Fibroblast of skin of left quadriceps (primary cell): Measurements from ENCODE around the gene NOLC1.

Experiments
- DNase-seq, 2 experiments: peaks; one replicate each; pipeline ENCODE4 v3.0.0-alpha.2; 2013; ENCODE audit warnings: low read depth in 2 of 2

Gene NOLC1

GRCh38 chr10:102151774-102152544 is at the start of gene NOLC1:
TSS of gene NOLC1 (plus strand) at chr10:102152389. CDS start at chr10:102152411, 22 bp downstream.
- peak; percentile 98 to 99 for DNase-seq

- DNase-seq: no peak
Measured at GRCh38 chr10:102102421-102102820, 49.8 kb upstream of the NOLC1 start.

- no peak for DNase-seq
Measured at GRCh38 chr10:102106998-102107397, 45.2 kb upstream of the NOLC1 start.

GRCh38 chr10:102109166-102110116 is 42.7 kb upstream of the NOLC1 start:
- no peak for DNase-seq

DNA sequence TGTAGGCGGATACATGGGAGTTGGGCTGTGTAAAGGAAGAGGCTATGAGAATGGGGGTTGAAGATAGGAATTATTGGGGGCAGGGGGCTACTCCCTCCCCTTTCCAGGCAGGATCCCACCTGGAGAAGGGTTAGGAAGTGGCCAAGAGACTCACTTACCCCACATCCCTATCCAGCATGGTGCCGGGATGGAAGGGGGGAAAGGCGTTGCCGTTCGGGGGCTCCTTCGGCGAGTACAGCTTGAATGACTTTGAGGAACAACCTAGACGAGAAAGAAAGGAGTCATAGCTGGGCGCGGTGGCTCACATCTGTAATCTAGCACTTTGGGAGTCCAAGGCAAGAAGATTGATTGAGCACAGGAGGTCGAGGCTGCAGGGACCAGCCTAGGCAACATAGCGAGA is 40.9 kb upstream of the NOLC1 start:
- no peak for DNase-seq

DNA sequence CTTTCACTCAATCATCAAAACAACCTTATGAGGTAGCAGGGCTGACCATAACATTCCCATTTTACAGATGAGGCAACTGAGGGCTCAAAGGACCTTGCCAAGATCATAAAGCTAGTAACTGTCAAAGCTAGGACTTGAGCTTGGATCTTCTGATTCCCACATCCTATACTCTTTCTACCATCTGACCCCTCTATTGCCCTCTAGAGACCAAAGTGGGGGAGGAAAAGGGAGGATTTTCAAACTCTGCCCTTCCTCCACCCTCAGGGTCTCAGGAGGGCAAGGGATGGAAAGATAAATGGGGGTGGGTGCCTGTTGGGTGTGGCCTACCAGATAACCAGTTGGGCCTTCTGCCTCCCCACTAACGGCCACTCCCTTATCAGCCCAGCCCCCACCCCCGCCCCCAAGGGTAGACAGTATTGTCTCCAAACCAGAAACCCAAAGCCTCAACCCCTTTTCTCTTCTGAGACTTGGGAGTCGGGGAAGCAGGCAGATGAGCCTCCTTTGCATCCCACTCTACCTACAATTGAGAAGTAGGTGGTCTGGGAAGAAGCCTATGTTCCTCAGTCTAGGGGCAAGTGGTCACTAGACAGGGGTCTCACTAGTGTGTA is 39.9 kb upstream of the NOLC1 start:
- DNase-seq: no peak

DNA sequence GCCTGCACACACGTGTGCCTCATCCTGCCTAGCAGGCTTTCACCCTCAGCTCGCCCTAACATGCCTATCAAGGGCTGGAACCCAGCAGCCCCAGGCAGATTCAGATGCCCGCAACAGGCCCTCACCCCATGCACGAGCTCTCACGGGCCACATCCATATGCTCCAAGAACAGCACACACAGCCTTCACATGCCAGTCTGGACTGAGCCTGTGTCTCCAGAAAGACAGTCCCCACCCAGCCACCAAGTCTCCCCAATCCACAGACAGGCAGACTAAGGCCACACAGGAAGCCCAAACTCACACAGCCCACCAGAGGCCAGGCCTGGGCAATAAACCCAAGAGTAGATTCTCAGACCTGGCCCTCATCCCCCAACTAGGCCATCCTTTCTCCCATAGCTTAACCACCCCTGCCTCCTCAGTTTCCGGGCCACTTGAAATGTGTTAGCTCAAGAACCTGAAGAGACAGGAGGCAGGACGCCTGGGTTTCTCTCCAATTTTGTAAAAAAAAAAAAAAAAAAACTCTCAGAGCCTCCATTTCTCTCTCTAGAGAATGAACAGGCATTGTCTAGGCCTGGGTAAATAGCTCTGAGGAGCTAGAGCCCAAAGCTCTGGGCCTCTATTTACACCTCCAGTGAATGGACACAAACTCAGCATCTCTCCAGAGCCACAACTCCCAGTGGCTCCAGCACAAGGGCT is 38.8 kb upstream of the NOLC1 start:
- no peak for DNase-seq

GRCh38 chr10:102113956-102114857 is 38.0 kb upstream of the NOLC1 start:
- DNase-seq: no peak

- DNase-seq: peak; percentile 58 to 71
Measured at GRCh38 chr10:102114861-102115618, 37.1 kb upstream of the NOLC1 start.

- no peak for DNase-seq
Measured at GRCh38 chr10:102115775-102116174, 36.4 kb upstream of the NOLC1 start.

DNA sequence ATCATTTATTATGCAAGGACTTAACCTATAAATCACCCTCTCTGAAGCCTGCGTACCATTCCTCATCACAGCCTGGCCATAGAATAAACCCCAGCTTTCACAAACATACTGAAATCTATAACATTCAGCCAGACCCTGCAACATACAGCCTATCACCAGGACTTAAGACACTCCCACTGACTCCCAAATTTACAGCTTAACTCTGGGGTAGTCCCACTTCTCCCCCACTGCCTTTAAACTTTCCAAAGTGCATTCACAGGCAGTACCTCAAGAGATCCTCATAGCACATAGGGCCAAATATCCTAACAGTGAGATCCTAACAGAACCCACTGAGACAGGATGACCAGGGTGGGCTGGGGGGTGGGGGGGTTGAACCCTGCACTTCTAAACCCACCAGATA is 35.5 kb upstream of the NOLC1 start:
- no peak for DNase-seq

DNA sequence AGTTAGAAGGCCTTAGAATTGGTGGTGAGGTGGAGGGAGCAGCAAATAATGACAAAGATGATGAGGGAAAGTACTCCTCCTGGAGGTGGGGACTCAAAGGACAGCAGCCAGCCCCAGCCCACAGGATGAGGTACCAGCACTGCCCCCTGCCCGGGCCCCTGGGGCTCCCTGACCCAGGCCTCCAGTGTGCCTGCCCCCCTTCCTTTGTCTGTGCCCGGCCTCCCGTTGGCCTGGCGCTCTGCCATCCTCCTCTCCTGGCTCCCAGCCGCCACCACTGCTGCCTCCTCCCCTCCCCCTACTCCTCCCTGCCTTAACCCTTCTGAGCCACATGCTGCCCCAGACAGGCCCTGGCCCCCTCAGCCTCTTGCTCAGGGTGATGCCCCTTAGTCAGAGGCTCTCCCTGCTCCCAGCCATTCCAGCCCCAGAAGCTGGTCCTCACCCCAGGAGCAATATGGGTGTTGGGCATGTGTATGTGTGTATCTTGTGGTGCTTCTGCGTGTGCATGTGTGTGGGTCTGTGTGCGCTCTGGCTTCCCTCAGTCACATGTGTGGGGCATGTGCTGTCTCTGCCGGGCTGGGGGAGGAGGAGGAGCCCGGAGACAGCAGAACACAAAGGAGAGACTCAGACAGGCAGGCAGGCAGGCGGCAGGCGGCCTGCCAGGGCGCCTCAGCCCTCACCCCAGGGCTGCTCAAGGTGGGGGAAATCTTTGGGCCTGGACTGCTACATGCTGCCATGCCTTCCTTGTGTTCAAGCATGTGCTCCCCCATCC is 34.6 kb upstream of the NOLC1 start:
- peak; percentile 73 to 76 for DNase-seq

DNA sequence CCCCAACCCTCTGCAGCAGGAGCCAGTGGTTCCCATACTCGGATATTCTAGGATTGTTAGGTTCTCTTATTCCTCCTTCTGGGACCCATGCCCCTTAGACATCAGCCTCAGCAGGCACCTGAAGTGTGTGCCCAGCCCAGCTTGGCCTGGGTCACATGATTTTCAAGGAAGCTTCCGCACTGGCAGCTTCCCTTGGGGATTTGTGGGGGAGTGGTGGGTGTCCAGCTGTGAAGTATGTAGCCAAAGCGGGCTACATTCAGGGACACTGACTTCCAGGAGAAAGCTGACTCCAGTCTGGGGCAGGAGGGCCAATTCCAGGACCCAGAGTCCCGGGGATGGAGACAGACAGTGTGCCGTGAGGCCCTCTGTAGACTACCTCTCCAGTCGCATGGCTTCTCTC is 33.3 kb upstream of the NOLC1 start:
- no peak for DNase-seq

DNA sequence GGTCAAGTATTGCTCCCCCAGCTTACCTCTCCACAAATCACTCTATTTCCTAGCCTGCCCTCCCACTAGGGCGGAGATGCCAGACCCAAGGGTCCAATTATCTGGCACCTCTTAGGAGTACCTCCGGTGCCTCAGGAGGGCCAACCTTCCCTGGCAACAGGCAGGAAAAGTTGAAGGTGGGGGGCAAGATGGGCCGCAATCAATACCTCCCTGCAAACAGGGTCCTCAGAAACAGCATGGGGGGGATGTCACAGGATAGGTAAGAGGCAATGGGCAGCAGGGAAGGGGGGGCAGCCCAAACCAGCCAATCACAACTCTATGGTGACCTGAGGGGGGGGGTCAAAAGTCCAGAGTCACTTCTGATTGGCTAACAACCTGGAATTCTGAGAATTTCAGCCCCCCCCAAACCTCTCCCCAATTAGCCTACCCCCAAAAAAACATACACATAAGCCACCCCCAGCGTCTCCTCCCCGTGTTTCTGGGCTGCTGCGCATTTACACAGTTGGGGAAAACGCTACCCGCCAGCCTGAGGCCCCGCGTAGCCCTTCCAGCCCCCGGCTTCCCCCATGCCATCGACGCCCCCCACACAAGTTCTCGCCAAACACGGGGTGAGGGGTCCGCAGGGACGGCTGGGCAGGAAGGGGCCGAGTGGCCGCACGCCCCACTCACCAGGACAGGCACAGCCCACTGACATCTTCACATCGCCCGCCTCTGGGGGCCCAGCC is 32.6 kb upstream of the NOLC1 start:
- DNase-seq: peak; percentile 70 to 72

- DNase-seq: peak; percentile 64 to 66
Measured at GRCh38 chr10:102120142-102120990, 31.8 kb upstream of the NOLC1 start, which contains the start of gene LDB1. TSS of gene LDB1 (minus strand) at chr10:102120368. CDS start at chr10:102120110, 258 bp downstream.

DNA sequence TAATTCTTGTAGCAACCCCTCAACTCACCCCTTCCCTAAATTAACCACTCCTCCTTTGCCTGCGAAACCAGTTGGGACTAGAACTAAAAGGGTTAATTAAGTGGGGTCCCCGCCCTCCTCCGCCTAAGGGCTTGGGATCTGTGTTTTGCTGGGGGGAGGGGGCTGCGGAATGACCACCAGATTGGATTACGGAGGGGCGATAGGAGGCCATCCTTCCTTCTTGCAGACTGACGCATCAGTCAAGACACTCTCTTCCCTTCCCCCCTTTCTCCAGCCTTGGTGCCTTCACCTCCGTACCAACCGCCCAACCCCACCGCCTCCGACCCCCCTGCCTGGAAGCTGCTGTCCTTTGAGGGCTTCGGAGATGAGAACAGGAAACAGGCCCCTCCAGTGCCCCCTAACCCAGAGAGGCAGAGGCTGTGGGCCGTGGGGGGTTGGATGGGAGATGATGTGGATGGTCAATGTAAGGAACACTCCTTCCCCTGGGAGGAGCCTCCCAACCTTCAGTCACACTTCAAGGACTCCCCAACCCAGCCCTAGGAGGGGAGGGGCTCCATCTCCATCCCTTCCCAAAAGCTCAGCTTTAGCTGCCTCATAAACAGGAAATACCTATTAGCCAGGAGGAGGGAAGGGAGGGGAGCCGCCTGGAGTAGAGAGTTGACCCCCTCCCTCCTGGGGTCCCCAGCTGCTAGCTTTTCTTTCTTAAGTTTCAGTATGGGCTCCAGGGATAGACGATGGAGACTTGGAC is 31.0 kb upstream of the NOLC1 start:
- DNase-seq: peak; percentile 89 to 91
